Measurements from ENCODE around the gene CALHM2.

The CALHM2 gene

DNA sequence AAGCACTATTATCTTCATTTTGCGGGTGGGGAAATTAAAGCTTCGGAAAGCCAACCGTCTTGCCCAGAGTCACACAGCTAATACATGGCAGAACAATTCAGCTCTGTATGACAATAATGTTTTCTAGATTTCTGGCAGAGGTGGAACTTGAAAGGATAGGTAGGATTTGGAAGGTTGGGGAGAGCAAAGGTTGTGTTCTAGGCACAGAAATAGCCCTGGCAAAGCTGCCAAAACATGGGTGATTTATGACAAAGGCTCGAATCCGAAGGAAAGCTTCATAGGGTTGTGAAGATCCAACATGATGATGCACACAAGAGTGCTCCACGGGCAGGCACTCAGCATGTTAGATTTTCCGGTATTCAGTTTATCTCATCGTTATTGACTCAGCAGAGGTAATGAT, 36.6 kb downstream of the CALHM2 start:
- DNase-seq = no peak

DNA sequence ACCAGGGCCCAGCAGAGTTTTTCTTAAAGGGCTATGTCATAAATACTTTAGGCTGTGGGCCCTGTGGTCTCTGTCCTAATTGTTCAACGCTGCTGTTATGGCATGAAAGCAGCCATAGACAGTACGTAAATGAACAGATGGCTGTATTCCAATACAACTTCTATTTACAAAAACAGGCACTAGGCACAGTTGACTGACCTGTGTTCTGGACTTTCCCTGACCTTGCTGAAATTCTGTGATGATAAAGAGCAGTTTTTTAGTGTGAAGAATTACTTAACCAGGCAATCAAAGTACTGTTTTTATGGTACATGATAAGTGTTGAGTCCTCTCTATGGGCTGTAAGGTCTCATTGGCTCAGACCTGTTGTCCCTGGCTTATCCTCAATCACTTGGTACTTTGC, 38.6 kb downstream of the CALHM2 start:
- no peak for DNase-seq

DNA sequence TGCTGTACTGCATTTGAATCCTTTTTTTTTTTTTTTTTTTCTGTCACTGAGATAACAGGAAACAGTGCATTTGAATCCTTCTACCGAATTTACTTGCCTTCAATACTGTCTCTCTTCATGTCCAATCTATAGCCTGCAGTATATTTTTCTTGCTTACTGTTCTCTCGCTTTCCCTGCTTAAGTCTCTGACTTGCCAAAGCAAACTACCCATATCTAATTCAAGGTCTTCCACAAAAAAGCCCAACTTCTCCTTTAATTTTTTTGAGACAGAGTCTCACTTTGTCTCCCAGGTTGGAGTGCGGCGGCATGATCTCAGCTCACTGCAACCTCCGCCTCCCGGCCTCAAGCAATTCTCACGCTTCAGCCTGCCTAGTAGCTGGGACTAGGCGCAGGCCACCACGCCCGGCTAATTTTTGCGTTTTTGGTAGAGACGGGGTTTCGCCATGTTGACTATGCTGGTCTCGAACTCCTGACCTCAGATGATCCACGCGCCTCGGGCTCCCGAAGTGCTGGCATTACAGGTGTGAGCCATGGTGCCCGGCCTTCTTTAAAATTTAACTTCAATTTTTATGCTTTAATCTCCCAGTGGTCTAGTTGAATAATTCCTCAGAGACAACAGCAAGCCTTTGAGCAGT, 54.9 kb downstream of the CALHM2 start:
- DNase-seq = no peak

DNA sequence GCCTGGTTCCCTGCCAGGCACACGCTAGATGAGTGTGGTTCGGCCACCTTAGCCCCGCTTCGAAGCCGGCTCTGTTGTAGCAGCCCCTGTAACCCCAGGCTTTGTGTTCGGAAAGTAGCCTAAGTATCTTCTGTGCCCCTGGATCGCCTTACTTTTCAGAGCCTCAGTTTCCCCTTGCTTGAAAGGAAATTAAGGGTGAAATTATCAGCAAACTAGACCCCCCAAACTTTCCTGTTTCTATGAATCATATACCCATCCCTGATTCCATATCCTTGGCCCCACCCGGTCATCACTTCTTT, 55.4 kb downstream of the CALHM2 start:
- no peak for DNase-seq

All from NCI-H2081 treated with DMSO at 0.1 percent for 48 hours (cell line).